A673 (cell line): Measurements from ENCODE around the gene ATG13. TPM values are rescaled to one million over a fixed set of nuclear protein-coding genes. Genes with fewer than 3 reads are reported as not detected.
A peak's percentile ranks its signal among the peaks of the same experiment; 100 is the strongest.

Source experiments
- BruUV-seq: library from RNA; stranded (reverse); fragments of 400-500 nt; replicated peaks from 2 replicates; lab custom pipeline; 2021; lab: Mats Ljungman, UMichigan
- CTCF ChIA-PET: fragments of 300-600 bp; sonication (Branson Sonifier 250); formaldehyde crosslinking; loops from one replicate; lab custom pipeline; 2022; ENCODE audit warnings: antibody characterized with exemption; lab: Charles Lee
- POLR2A ChIA-PET: fragments of 300-600 bp; sonication (Branson Sonifier 250); formaldehyde crosslinking; loops from one replicate; lab custom pipeline; 2022; ENCODE audit warnings: antibody characterized with exemption; ENCODE audit not compliant: low non-redundant PET; lab: Charles Lee
- DNase-seq: peaks from one replicate; pipeline ENCODE4 v3.0.0-alpha.2; 2015; ENCODE audit warnings: low spot score
- H3K27ac ChIP-seq: fragments of 200-600 bp; sonication (generic); 2 replicates; pipeline ENCODE4 v1.5.1; 2016; ENCODE audit warnings: mixed run types, low read depth, mild to moderate bottlenecking, mixed read lengths, antibody characterized with exemption, low read length; ENCODE audit not compliant: poor library complexity, severe bottlenecking
- H3K27me3 ChIP-seq: fragments of 200-600 bp; sonication (generic); replicated peaks from 2 replicates; pipeline ENCODE4 v1.6.1; 2017; ENCODE audit warnings: mixed run types, low read depth, mild to moderate bottlenecking, mixed read lengths, antibody characterized with exemption, low read length; ENCODE audit not compliant: insufficient read depth, poor library complexity
- H3K36me3 ChIP-seq: fragments of 200-600 bp; sonication (generic); 2 replicates; pipeline ENCODE4 v1.6.1; 2016; ENCODE audit warnings: mixed run types, mild to moderate bottlenecking, mixed read lengths, antibody characterized with exemption, low read length; ENCODE audit not compliant: insufficient read depth, poor library complexity, severe bottlenecking
- H3K4me1 ChIP-seq: fragments of 200-600 bp; sonication (generic); 2 replicates; pipeline ENCODE4 v1.6.1; 2017; ENCODE audit warnings: mixed run types, mild to moderate bottlenecking, mixed read lengths, antibody characterized with exemption, low read length; ENCODE audit not compliant: insufficient read depth, poor library complexity, severe bottlenecking
- H3K4me3 ChIP-seq: fragments of 200-600 bp; sonication (generic); 2 replicates; pipeline ENCODE4 v1.5.1; 2016; ENCODE audit warnings: low read depth, mixed run types, mild to moderate bottlenecking, mixed read lengths, low read length; ENCODE audit not compliant: poor library complexity, severe bottlenecking
- H3K9me3 ChIP-seq: fragments of 200-600 bp; sonication (generic); 2 replicates; pipeline ENCODE4 v1.6.1; 2016; ENCODE audit warnings: mixed run types, low read depth, mild to moderate bottlenecking, mixed read lengths, antibody characterized with exemption, low read length; ENCODE audit not compliant: poor library complexity, severe bottlenecking
- EZH2 ChIP-seq: fragments of 200-600 bp; sonication (generic); IDR thresholded peaks from 2 replicates; pipeline ENCODE4 v1.6.1; 2017; ENCODE audit warnings: borderline replicate concordance, low read depth, mild to moderate bottlenecking, mixed read lengths, antibody characterized with exemption, low read length; ENCODE audit not compliant: poor library complexity, severe bottlenecking
- intact Hi-C: fragments of 100-400 bp; cut with micrococcal nuclease; formaldehyde crosslinking; loops from one replicate; pipeline ENCODE4 v1.10.0; 2022; ENCODE audit not compliant: unreplicated experiment
- total RNA-seq: library from RNA; stranded (reverse); gene quantifications from 2 replicates; pipeline ENCODE4 v1.2.3, GENCODE V29; 2021
- TF ChIP-seq, protein P1 (sequence below): fragments of 300-800, 200-600 bp; sonication (generic); conservative IDR thresholded peaks from 2 replicates; pipeline ENCODE4 v1.5.1; 2017; ENCODE audit warnings: low read depth, mild to moderate bottlenecking, antibody characterized with exemption, low read length, moderate library complexity, mixed read lengths

Gene ATG13
- total RNA-seq, 1 experiment from 2014 or later: 155 TPM

DNA sequence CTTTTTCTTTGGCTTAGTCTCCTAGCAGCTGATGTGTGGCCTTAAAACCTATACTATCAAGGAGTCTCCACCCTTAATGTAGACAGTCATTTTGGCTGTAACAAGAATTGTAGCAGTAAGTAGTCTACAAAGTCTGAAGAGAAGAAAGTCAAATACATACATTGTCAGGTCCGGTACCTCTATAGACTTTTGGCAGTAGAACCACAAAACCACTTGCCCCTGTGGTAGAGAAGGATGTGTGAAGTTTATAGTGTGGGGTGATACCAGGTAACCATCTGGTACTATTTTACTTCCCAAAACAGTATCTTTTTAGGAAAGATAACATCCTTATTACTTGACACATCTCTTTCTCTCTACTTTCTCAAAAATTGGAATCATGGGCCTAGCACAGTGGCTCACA lies 15.1 kb downstream of the ATG13 start:
- no peak for TF ChIP-seq EZH2
- TF ChIP-seq, protein P1, sequence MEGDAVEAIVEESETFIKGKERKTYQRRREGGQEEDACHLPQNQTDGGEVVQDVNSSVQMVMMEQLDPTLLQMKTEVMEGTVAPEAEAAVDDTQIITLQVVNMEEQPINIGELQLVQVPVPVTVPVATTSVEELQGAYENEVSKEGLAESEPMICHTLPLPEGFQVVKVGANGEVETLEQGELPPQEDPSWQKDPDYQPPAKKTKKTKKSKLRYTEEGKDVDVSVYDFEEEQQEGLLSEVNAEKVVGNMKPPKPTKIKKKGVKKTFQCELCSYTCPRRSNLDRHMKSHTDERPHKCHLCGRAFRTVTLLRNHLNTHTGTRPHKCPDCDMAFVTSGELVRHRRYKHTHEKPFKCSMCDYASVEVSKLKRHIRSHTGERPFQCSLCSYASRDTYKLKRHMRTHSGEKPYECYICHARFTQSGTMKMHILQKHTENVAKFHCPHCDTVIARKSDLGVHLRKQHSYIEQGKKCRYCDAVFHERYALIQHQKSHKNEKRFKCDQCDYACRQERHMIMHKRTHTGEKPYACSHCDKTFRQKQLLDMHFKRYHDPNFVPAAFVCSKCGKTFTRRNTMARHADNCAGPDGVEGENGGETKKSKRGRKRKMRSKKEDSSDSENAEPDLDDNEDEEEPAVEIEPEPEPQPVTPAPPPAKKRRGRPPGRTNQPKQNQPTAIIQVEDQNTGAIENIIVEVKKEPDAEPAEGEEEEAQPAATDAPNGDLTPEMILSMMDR: no peak
- peaks cover 12% of the 10 kb centered on the region for H3K36me3 ChIP-seq
- POLR2A ChIA-PET: no interaction called here
- H3K9me3 ChIP-seq: no peaks in the 10 kb centered on the region
- intact Hi-C loops: no loop called here
- H3K27ac ChIP-seq: no peak overlapping the region
- BruUV-seq: TSS peak; percentile 15
- no peaks in the 10 kb centered on the region for H3K27me3 ChIP-seq
- no peak overlapping the region for H3K4me3 ChIP-seq
- CTCF ChIA-PET: no interaction called here
- DNase-seq: no peak
- no peaks in the 10 kb centered on the region for H3K4me1 ChIP-seq

DNA sequence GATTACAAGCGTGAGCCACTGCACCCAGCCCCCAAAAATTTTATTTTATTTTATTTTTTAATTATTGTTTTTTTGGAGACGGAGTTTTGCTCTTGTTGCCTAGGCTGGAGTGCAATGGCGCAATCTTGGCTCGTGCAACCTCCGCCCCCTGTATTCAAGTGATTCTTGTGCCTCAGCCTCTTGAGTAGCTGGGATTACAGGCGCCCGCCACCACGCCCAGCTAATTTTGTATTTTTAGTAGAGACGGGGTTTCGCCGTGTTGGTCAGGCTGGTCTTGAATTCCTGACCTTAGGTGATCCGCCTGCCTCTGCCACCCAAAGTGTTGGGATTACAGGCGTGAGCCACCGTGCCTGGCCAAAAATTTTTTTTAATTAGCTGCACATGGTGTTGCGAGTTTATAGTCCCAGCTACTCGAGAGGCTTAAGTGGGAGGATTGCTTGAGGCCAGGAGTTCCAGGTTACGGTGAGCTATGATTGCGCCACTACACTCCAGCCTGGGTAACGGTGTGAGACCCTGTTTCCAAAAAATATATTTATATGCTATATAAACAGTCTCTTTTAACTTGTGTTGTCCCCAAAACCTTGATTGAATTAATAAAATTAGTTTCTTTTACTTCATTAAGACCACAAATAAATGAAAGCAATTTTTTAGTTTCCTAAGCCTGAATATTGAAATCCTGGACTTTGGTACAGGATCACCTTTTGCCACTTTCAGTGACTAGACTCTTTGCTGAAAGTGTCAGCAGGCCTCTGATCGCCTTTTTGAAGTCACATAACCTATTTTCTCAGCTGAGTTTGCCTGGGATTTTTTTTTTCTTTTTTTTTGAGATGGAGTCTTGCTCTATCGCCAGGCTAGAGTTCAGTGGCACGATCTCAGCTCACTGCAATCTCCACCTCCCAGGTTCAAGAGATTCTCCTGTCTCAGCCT lies 16.2 kb downstream of the ATG13 start:
- Histone ChIP-seq H3K27me3 (no peaks in the 10 kb centered on the region), H3K9me3 (no peaks in the 10 kb centered on the region), H3K36me3 (peaks cover 18% of the 10 kb centered on the region), H3K27ac (no peak overlapping the region), H3K4me3 (no peak overlapping the region), H3K4me1 (no peaks in the 10 kb centered on the region)
- DNase-seq: no peak
- ChIA-PET CTCF (no interaction called here), POLR2A (no interaction called here)
- no TSS peak for BruUV-seq
- TF ChIP-seq, protein P1: no peak
- no peak for TF ChIP-seq EZH2
- intact Hi-C loops: no loop called here

DNA sequence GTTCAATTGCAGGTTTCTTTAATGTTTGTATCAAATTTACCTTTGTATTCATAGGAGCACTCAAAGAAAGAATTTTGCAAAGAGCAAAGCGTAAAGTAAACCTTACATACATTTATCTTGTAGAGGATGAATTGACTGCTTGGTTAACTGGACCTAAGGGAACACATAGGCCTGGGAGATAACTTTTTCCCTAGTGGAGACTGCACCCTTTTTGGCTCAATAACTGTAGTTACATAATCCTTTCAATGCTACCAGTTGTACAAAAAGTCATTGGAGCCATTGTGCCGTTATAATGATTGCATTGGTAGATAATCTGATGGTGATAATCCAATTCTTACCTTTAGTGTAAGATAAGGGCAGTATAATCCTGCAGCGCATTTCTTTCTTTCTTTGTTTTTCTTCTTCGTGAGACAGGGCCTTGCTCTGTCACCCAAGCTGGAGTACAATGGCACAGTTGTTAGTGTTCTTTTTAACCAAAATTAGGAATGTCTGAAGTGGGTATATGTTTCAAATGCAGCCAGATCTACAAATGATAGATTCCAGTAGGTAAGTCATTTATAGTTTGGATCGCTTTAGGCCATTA lies 18.3 kb downstream of the ATG13 start:
- peaks cover 3% of the 10 kb centered on the region for H3K4me1 ChIP-seq
- H3K36me3 ChIP-seq: peaks cover 23% of the 10 kb centered on the region
- BruUV-seq: no TSS peak

More for the DNA sequence above, 18.3 kb downstream of the ATG13 start:
- intact Hi-C loops: no loop called here
- POLR2A ChIA-PET: no interaction called here
- peaks cover 6% of the 10 kb centered on the region for H3K9me3 ChIP-seq
- CTCF ChIA-PET: no interaction called here
- DNase-seq: no peak
- H3K4me3 ChIP-seq: no peak overlapping the region
- TF ChIP-seq, protein P1: no peak
- TF ChIP-seq EZH2: no peak
- H3K27ac ChIP-seq: no peak overlapping the region
- no peaks in the 10 kb centered on the region for H3K27me3 ChIP-seq
